ENCODE measurements around the gene HERPUD1. TPM values are rescaled to one million over a fixed set of nuclear protein-coding genes. Genes with fewer than 3 reads are reported as not detected.

Gene HERPUD1
- total RNA-seq, 1 donor from 2014 or later, result 105 TPM

DNA sequence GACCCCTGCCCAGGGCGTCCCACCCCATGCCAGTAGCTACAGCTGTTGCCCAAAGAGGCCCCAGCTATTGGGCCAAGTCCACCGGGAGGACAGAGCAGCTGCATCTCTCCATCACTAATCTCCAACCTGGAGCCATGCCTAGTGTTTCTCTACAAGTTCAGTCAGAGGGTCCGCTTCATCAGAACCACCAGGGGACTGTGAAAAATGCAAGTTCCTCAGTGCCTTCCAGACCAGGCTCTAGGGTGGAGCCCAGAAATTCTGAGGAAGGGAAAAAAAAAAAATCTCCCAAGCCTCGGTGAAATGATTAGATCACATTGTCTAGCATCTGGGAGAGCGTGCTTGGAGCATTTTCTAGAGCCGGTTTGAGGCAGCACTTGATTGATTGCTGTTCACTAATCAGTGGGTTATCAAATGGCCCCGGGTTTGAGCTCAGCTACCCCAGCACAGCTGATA lies 22.4 kb upstream of the HERPUD1 start:
- intact Hi-C loops (cut with DNase I), result no loop called here
- ATAC-seq (ENCODE audit: poor library complexity), result peak; percentile 34
- no peak for DNase-seq

DNA sequence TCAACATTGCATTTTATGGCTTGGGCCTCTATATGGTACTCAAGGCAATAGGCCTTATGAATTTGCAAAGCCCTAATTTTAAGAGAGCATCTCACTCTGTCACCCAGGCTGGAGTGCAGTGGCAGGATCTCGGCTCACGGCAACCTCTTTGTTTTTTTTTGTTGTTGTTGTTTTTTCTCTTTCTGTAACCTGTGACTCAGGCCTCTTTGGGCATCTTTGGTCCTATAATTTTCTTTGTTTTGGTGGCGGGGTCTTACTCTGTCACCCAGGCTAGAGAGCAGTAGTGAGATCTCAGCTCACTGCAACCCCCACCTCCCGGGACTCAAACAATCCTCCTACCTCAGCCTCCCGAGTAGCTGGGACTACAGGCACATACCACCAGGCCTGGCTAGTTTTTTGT lies 21.8 kb upstream of the HERPUD1 start:
- intact Hi-C loops (cut with DNase I), result no loop called here
- ATAC-seq (ENCODE audit: poor library complexity) (no peak), DNase-seq (no peak)

DNA sequence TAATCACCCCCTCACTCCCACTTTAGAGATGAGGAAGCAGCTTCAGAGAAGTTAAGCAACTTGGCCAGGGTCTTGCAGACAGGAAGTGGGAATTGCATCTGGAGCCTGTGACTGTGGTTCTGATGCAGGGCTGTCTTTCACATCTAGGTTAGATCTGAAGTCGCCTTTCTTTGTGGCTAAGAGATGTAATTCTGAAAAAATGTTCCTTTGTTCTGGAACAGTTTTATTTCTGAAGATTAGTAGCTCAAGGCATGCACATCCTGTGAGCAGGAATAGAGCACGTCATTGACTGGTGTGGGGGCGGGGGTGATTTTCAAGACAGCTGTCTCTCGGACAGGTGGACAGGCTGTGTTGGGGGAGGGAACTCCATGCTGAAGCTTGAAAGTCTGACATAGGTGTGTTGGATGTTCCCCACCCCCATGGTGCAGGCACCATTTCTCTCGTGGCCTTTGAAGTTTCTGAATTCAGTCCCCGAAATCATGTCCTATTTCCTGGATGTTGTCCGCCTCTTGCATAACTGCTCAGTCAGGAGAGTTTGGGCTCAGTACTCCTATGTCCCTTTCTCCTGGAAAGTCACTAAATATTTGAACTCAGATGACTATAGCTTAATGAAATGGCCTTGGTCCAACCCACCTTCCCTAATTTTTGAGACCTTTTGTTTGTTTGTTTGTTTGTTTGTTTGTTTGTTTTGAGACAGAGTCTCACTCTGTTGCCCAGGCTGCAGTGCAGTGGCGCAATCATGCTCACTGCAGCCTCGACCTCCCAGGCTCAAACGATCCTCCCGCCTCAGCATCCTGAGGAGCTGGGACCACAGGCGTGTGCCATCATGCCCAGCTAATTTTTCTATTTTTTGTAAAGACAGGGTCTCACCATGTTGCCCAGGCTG lies 21.0 kb upstream of the HERPUD1 start:
- ATAC-seq (ENCODE audit: poor library complexity) (peak; percentile 60), DNase-seq (no peak)
- intact Hi-C loops (cut with DNase I), result no loop called here

DNA sequence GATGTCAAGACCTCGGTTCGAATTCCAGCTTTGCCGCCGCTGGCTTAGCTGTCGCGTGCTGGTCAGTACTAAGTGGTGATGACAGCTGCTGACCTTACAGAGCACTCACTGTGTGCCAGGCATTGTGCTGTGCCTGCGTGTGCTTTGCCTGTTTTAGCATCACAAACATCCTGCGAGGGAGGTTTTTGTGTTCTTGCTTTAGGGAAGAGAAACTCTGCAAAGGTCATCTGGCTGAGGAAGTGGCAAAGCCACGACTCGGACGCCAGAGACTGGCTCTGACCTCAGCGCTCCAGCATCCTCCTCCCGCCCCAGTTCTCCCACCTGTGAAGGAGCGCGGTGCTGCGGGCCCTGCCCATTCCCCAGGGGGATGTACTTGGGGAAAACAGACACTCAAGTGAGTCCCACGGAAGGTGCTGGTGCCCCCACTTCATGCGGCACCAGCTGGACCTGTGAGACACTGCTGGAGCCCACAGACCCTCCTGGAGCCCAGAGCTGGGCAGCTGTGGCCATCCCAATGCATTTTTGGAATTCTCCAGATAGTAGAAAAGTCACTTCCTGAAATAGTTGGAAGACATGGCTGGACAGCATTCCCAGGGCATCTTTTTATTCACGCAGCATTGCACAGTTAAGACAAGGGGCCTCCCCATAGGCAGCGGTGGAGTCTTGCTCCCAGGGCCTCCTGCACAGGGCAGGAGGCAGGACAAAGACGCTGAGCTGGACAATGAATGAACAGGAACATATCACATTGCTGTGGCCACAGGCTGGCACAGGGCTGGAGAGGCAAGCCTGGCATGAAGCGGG lies 20.0 kb upstream of the HERPUD1 start:
- ATAC-seq (ENCODE audit: poor library complexity), result peak; percentile 74
- DNase-seq, result peak; percentile 64
- intact Hi-C loops (cut with DNase I), result no loop called here

DNA sequence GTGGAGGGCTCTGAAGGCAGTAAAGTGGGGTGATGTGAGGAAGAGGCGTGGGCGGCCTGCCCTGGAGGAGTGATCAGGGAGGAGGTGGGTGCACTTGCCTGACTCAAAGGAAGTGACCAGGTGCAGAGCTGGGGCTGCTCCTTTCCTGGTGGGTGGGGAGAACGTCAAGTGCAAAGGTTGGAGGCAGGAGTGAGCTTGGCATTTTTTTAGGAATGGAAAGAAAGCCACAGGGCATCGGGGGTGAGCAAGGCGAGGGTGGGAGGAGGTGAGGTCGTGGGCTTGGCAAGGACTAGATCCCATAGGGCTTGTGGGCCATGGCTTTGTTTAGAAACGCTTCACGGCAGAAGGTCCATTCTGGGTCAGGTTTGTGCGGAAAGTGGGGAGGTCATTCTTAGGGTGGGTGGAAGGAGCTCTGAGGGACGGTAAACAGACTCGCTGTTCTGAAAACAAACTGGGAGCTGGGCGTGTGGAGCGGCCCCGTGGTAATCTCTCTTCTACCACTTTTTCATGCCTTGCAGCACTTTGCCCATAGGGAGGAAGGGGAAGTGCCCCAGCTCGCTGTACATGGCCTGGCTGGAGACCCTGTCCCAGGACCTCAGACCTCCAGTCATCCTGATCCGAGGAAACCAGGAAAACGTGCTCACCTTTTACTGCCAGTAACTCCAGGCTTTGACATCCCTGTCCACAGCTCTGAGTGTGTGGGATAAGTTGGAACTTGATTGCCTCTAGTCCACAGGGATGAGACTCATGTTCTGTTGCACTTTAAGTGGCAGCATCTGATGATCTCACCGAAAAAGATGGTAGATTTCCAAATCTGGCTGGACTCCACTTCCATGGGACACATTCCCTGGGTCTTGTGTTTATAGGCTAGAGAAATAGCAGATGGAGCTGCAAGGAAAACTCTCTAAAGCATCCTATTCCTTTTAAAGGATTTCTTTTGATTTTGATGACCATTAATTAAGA lies 18.9 kb upstream of the HERPUD1 start:
- intact Hi-C loops (cut with DNase I), result no loop called here
- DNase-seq, result no peak
- ATAC-seq (ENCODE audit: poor library complexity), result no peak

DNA sequence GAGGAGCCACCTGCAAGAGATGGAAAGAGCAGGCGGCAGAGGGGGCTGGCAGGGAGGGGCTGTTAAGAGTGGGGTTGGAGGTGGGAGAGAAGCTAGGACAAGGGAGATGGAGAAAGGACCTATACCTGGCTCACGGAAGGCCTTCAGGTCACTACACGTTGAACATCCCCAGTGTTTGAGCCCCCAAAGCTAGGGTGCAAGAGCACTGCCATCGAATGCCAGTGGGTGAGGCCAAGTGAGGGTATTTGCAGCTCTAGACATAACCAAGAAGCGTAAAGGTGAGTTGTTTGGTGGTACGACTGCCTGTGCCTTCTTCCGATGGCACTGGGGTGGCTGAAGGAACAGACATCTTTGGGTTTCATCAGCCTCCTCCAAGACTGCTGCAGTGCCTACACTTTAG lies 17.0 kb upstream of the HERPUD1 start:
- DNase-seq, result no peak
- intact Hi-C loops (cut with DNase I), result no loop called here

DNA sequence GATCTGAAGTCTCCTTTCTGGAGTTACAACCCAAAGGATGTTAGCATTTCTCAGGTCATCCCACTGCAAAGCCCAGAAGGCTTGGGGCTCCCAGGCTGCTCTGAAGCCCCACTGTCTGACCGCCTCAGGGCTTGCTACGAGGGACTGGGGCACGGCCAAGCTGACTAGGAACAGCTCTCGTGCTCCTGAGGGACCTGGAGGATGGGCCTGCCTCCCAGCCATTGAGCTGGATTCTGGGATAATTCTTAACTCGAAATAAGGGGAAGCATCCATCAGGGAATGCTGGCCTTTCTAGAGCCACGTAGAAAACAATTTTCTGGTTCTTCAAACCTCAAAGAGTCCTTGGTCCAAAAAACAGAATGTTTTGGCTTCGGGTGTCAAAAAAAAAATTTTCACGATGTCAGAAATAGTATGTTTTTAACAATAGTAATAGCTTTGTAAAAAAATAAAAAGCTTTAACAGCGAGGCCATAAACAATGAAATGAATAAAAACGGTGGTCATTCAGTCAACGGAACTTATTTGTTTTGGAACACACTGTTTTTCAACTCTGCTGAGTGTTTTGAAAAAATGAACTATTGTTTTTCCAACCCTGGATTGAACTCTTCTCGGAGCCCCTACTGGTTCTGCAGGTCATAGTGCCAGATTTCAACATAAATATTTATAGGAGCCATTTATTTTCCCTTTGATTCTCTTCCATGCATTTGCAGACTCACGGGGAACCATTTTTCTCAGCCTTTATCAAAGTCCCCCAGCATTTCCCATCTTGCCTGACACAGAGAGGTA lies 16.4 kb upstream of the HERPUD1 start:
- DNase-seq, result peak; percentile 61
- ATAC-seq (ENCODE audit: poor library complexity), result no peak
- intact Hi-C loops (cut with DNase I), result no loop called here

More for the DNA sequence above, 17.0 kb upstream of the HERPUD1 start:
- no peak for ATAC-seq (ENCODE audit: poor library complexity)

DNA sequence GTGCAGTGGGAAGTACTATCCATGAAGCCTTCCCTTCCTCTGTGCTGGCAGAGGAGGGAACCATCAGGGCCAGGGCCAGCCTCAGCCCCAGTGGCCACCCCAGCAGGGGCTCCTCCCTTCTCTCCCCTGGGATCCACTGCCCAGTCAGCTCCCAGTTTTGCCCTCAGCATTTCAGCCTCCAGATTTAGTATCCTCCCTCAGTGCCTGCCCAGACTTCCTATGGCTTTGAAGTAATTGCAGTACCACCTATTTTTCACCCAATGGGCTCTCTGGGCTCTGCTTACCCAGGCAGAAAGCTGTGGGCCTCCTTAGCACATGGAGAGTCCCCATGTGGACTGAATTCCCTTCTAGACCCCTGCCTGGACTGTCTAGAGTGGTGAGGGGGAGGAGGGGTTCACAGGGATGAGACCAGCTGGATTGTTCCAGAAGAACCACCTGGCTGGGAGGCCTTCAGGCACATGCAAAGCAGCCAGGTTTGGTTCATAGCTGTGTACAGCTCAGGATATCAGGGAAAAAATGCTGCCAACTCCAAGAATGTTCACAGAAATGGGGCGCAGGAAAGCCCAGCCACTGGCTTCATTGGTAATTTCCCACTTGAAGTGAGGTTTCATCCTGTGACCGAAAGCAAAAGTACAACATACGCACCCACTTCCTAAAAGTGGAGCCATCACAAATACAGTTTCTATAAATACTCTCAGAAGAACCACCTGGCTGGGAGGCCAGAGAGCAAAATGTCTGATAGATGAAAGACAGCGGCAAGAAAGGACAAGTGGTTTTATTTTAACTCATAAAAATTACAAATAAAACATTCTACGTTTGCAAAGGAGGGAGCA lies 15.2 kb upstream of the HERPUD1 start:
- intact Hi-C loops (cut with DNase I), result no loop called here
- ATAC-seq (ENCODE audit: poor library complexity) (peak; percentile 61), DNase-seq (no peak)

DNA sequence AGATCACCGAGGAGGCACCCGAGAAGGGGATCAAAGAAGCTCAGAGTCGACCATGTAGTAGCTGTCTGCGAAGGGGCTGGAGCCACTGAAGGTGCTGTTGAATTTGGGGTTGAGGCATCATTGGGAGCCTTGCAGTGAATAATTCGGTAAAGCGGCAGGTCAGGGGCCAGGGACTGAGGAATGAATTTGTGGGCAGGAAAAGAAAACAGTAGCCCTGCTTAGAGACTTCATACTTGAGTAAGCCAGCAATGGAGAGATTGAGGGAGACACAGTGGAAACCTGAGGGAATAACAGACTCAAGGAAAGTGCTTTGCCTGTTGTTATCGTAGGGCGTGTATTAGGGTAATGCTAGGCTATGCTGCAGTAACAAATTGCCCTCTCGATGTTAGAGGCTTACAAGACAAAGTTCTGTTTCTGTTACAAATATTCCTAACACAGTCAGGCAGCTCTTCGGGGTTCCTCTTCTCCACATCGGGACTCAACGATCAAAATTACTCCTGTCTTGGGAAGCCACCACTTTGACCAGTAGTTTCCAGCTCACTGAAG lies 13.4 kb upstream of the HERPUD1 start:
- no peak for DNase-seq
- intact Hi-C loops (cut with DNase I), result no loop called here
- ATAC-seq (ENCODE audit: poor library complexity), result no peak

DNA sequence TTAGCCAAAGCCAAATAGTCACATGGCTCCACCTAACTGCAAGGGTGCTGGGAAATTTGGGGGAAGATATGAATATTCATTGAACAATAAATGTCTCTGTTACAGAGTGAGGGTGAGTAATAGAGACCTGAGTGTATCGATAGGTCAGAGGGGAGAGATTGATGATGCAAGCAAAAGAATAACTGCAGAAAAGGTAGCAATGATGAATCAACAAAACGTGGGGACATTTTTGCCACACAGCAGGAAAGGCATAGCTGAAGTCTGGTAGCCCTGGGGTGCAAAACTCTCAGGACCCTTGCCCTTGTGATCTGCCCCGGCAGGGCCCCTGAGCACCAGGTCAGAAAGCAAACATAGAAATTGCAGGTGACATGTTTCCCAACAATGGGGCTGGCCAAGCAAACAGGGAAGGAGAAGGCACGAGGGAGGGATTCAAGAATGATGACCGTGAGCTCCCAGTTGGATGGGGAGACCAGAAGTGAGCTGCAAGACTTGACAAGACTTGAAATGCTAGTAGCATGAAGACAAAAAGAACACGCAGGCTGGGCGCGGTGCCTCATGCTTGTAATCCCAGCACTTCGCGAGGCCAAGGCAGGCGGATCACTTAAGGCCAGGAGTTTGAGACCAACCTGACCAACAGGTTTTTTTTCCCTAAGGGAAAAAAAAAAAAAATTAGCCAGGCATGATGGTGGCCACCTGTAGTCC lies 12.7 kb upstream of the HERPUD1 start:
- intact Hi-C loops (cut with DNase I), result no loop called here
- DNase-seq, result no peak
- no peak for ATAC-seq (ENCODE audit: poor library complexity)

DNA sequence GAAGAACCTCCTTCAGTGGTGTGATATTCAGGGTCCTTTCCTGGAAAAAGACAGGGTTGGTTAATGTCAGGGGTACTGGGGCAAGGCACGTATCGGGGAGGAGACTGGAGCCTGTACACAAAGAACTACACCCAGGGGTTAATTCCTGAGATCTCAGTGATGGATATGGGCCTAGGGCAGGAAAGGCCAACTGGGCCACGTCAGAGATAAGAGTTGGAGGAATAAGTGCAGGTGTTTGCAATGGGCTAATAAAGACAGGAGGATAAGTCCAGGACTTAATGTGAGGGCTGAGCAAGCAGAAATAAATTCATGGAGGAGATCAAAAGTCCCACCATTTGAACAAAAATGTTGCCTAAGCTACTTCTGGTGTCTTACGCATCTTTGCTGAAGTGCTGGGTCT lies 10.4 kb upstream of the HERPUD1 start:
- no peak for DNase-seq
- intact Hi-C loops (cut with DNase I), result no loop called here
- ATAC-seq (ENCODE audit: poor library complexity), result no peak

DNA sequence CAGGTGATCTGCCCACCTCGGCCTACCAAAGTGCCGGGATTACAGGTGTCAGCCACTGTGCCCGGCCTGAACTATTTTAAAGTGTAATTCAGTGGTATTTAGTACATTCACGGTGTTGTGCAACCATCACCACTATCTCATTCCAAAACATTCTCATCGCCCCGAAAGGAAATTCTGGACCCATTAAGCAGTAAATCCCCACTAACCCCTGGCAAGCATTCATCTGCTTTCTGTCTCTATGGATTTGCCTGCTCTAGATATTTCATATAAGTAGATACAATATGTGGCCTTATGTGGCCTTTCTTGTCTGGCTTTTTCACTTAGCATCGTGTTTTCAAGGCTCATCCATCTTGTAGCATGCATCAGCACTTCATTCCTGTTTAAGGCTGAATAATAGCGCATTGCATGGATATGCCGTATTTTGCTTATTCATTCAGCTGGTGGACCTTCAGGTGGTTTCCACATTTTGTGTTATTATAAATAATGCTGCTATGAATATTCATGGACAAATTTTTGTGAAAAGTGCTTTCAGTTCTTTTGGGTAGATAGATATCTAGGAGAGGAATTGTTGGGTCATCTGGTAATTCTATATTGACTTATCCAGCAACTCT lies 8.4 kb upstream of the HERPUD1 start:
- DNase-seq, result no peak
- no peak for ATAC-seq (ENCODE audit: poor library complexity)
- intact Hi-C loops (cut with DNase I), result no loop called here

DNA sequence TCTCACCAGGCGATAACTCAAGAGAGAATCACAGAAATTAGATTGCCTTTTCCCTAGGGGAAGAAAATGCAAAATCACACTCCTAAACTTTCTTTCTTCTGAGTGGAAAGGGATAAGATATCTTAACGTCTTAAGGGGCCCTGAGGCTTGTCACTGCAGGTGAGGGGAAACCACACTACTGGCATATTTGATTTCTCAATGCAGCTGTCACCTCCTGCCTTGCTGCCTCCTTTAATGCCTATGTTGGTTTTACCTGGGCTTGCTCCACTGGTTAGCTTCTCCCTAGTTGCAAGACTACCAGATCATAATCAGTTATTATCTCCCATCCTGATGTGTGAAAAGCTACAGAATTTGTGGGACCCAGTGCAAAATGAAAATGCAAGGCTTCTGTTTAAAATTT lies 4.5 kb upstream of the HERPUD1 start:
- DNase-seq (no peak), ATAC-seq (ENCODE audit: poor library complexity) (no peak)
- intact Hi-C loops (cut with DNase I), result no loop called here

DNA sequence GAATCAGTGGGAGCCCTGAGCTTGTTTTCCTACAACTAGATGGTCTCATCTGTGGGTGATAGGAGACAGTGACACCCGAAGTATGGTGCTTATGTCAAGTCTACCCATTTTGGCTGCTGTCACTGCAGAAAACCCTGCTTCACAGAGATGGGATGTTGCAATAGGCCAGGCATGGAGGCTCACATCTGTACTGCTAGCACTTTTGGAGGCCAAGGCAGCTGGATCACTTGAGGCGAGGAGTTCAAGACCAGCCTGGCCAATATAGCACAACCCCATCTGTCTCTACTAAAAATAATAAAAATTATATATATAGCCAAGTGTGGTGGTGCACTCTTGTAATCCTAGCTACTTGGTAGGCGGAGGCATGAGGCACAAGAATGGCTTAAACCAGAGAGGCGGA lies 2.3 kb upstream of the HERPUD1 start:
- intact Hi-C loops (cut with DNase I), result loop anchor here (5.0 kb wide), 1 partner anchor 62 kb away; the partner anchor contains the start of gene SLC12A3
- no peak for DNase-seq
- ATAC-seq (ENCODE audit: poor library complexity), result no peak

DNA sequence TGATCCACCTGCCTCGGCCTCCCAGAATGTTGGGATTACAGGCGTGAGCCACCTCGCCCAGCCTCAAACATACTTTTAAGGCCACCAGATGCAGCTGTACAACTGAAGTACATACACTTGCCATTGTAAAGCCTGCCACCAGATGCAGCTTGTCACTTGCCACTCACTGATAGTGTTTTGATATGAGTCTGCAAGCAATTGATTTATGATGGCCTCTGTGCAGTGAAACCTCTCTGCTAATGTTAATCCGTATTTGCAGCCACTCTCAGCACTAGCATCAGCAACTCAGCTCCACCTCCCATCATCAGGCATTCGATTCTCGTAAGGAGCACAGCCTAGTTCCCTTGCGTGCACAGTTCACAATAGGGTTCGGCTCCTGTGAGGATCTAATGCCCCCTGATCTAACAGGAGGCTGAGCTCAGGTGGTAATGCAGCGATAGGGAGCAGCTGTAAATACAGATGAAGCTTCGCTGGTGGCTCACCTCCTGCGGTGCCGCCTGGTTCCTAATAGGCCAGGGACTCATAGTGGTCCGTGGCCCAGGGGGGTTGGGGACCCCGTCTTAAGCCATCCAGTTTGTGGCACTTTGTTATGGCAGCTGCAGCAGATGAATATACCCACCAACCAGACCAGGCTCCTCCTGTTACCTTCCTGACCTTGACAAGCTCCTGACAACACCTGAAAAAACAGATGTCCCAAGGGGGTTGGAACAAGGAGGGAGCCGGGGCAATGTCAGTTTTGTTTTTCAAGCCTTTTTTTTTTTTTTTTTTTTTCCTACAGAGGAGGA lies 1.3 kb upstream of the HERPUD1 start:
- DNase-seq (no peak), ATAC-seq (ENCODE audit: poor library complexity) (no peak)
- intact Hi-C loops (cut with DNase I), result loop anchor here (5.0 kb wide), 1 partner anchor 63 kb away; the partner anchor contains the start of gene SLC12A3

Measured in Right ventricle myocardium superior (tissue), 1 donor.